Prostate gland (tissue), 2 donors: ENCODE results near the gene STK16. TPM values are rescaled to one million over a fixed set of nuclear protein-coding genes. Genes with fewer than 3 reads are reported as not detected.
A peak's percentile ranks its signal among the peaks of the same experiment; 100 is the strongest.

ENCODE experiments used
- DNase-seq: peaks from one replicate; pipeline ENCODE4 v3.0.0-alpha.2; 2019; ENCODE audit warnings: low spot score
- H3K27ac ChIP-seq, 2 donors: fragments of 200-600 bp; sonication (generic); 2 replicates each; pipeline ENCODE4 v1.5.1; 2017 to 2019
- H3K27me3 ChIP-seq: fragments of 200-600 bp; sonication (generic); replicated peaks from 2 replicates; pipeline ENCODE4 v1.5.1; 2019; ENCODE audit not compliant: insufficient read depth
- H3K36me3 ChIP-seq, 2 donors: fragments of 200-600 bp; sonication (generic); 1 replicate in 1 of 2; 2 replicates in 1 of 2; pipeline versions ENCODE4 v1.5.1 to v1.8.1; 2017 to 2019
- H3K4me1 ChIP-seq: fragments of 200-600 bp; sonication (generic); replicated peaks from 2 replicates; pipeline ENCODE4 v1.5.1; 2019
- H3K4me3 ChIP-seq, 2 donors: fragments of 200-600 bp; sonication (generic); 2 replicates each; pipeline ENCODE4 v1.5.1; 2017 to 2019
- H3K9me3 ChIP-seq: fragments of 200-600 bp; sonication (generic); 2 replicates; pipeline ENCODE4 v1.5.1; 2017
- CTCF ChIP-seq, 4 experiments: fragments of 200-600 bp in 2 of 4; fragments of 450-650 bp in 2 of 4; sonication (generic) in 2 of 4; IDR thresholded peaks; 1 replicate in 3 of 4; 2 replicates in 1 of 4; pipeline ENCODE4 v1.5.1; 2016 to 2019; ENCODE audit warnings: antibody characterized with exemption in 4 of 4, mild to moderate bottlenecking in 2 of 4, moderate library complexity in 2 of 4
- POLR2A ChIP-seq: fragments of 450-650 bp; IDR thresholded peaks from one replicate; pipeline ENCODE4 v1.6.1; 2016; ENCODE audit warnings: antibody characterized with exemption, mild to moderate bottlenecking
- POLR2AphosphoS5 ChIP-seq: sonication (generic); formaldehyde crosslinking; IDR thresholded peaks from one replicate; pipeline ENCODE4 v1.6.1; 2017; ENCODE audit warnings: antibody characterized with exemption
- WGBS: methylation state at CpG from one replicate; pipeline ENCODE4 v1.1.5; 2018; 5-methylcytosine and 5-hydroxymethylcytosine counted together
- intact Hi-C: fragments of 100-400 bp; cut with DNase I; formaldehyde crosslinking; loops from one replicate; pipeline ENCODE4 v1.14.2; 2022
- total RNA-seq, 2 donors: library from RNA; depleted of rRNA; stranded (reverse); fragments of >200 nt; gene quantifications; one replicate each; pipeline ENCODE4 v1.1.0, GENCODE V29; 2016

The STK16 gene
- total RNA-seq, 2 donors from 2014 or later: 20.5 to 26.1 TPM

GRCh38 chr2:219270055-219270372, 24.7 kb downstream of the STK16 start:
- 91% methylated on average over 5 of the region's 5 CpGs for WGBS
- no peaks in the 10 kb centered on the region for H3K36me3 ChIP-seq
- H3K4me3 ChIP-seq: no peak overlapping the region
- TF ChIP-seq CTCF (IDR thresholded peaks at IDR 0.05) (no peak), POLR2A (no peak), POLR2AphosphoS5 (no peak)
- no peaks in the 10 kb centered on the region for H3K27me3 ChIP-seq
- H3K9me3 ChIP-seq: no peaks in the 10 kb centered on the region
- intact Hi-C loops: no loop called here
- H3K4me1 ChIP-seq: no peaks in the 10 kb centered on the region
- no peak overlapping the region for H3K27ac ChIP-seq
- DNase-seq: no peak

GRCh38 chr2:219271021-219271420, 25.7 kb downstream of the STK16 start:
- Histone ChIP-seq H3K27me3 (no peaks in the 10 kb centered on the region), H3K27ac (no peak overlapping the region), H3K4me1 (no peaks in the 10 kb centered on the region), H3K9me3 (no peaks in the 10 kb centered on the region), H3K36me3 (no peaks in the 10 kb centered on the region), H3K4me3 (no peak overlapping the region)
- WGBS: 78% methylated on average over 2 of the region's 2 CpGs
- no peak for DNase-seq
- intact Hi-C loops: no loop called here
- no peak for TF ChIP-seq CTCF (IDR thresholded peaks at IDR 0.05)
- no peak for TF ChIP-seq POLR2A
- TF ChIP-seq POLR2AphosphoS5: no peak

- Histone ChIP-seq H3K36me3 (no peaks in the 10 kb centered on the region), H3K4me1 (no peaks in the 10 kb centered on the region), H3K9me3 (no peaks in the 10 kb centered on the region), H3K4me3 (no peak overlapping the region), H3K27ac (no peak overlapping the region), H3K27me3 (no peaks in the 10 kb centered on the region)
- TF ChIP-seq POLR2AphosphoS5 (no peak), POLR2A (no peak), CTCF (IDR thresholded peaks at IDR 0.05) (no peak)
- intact Hi-C loops: no loop called here
- DNase-seq: no peak
- WGBS: 93% methylated on average over 4 of the region's 4 CpGs
These were observed 27.1 kb downstream of the STK16 start for GRCh38 chr2:219272356-219272755.

GRCh38 chr2:219272995-219273394, 27.7 kb downstream of the STK16 start:
- H3K4me3 ChIP-seq: no peak overlapping the region
- WGBS: 78% methylated on average over 2 of the region's 2 CpGs
- H3K27ac ChIP-seq: no peak overlapping the region
- intact Hi-C loops: no loop called here
- TF ChIP-seq POLR2A (no peak), CTCF (IDR thresholded peaks at IDR 0.05) (no peak), POLR2AphosphoS5 (no peak)
- no peak for DNase-seq
- no peaks in the 10 kb centered on the region for H3K4me1 ChIP-seq
- no peaks in the 10 kb centered on the region for H3K36me3 ChIP-seq
- H3K9me3 ChIP-seq: no peaks in the 10 kb centered on the region
- no peaks in the 10 kb centered on the region for H3K27me3 ChIP-seq

- TF ChIP-seq POLR2AphosphoS5 (no peak), CTCF (IDR thresholded peaks at IDR 0.05) (no peak), POLR2A (no peak)
- no peaks in the 10 kb centered on the region for H3K36me3 ChIP-seq
- WGBS: 49% methylated on average over 3 of the region's 3 CpGs
- H3K27me3 ChIP-seq: no peaks in the 10 kb centered on the region
- peak; percentile 36 for DNase-seq
- H3K4me1 ChIP-seq: peaks cover 6% of the 10 kb centered on the region
- no peak overlapping the region for H3K4me3 ChIP-seq
- intact Hi-C loops: no loop called here
- H3K9me3 ChIP-seq: no peaks in the 10 kb centered on the region
- H3K27ac ChIP-seq: peak overlapping the region; percentile 7 to 11
These were observed 28.7 kb downstream of the STK16 start for GRCh38 chr2:219273937-219274336.
